Stimulated activated CD8-positive, alpha-beta memory T cell treated with anti-CD3 and anti-CD28 coated beads, Interleukin-4, amount 100 ng/mL, for 4 hours (primary cell): Measurements from ENCODE around the gene LAMTOR4.
"Not testable (repeated sequence)": the region's sequence is repeated elsewhere in the genome, so short reads cannot be mapped to it uniquely, and the experiment has no call there.

Source experiments
- DNase-seq, 2 donors: peaks; one replicate each; pipeline ENCODE4 v3.0.0-alpha.2; 2020; ENCODE audit warnings: low read depth in 2 of 2, low spot score in 1 of 2

The LAMTOR4 gene

DNA sequence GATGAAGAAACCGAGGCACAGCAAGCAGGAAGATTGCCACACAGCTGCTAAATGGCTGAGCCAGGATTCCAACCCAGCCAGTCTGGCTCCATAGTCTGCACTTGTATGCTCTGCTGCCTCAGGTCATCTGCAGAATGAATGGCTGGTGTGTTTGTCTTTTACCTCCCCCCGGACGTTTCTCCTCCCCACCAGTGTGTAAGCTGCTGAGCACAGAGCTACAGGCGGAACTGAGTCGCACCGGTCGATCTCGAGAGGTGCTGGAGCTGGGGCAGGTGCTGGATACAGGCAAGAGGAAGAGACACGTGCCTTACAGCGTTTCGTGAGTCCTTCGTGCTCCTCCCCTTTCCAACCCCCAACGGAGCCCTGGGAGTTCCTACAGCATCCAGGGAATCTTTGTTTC lies 26.7 kb upstream of the LAMTOR4 start:
- no peak for DNase-seq

- no peak for DNase-seq
Observed at GRCh38 chr7:100122568-100122967, 26.1 kb upstream of the LAMTOR4 start.

GRCh38 chr7:100124301-100125230 lies 24.2 kb upstream of the LAMTOR4 start:
- DNase-seq, result no peak

- no peak for DNase-seq
Observed at GRCh38 chr7:100126239-100126930, 22.3 kb upstream of the LAMTOR4 start.

DNA sequence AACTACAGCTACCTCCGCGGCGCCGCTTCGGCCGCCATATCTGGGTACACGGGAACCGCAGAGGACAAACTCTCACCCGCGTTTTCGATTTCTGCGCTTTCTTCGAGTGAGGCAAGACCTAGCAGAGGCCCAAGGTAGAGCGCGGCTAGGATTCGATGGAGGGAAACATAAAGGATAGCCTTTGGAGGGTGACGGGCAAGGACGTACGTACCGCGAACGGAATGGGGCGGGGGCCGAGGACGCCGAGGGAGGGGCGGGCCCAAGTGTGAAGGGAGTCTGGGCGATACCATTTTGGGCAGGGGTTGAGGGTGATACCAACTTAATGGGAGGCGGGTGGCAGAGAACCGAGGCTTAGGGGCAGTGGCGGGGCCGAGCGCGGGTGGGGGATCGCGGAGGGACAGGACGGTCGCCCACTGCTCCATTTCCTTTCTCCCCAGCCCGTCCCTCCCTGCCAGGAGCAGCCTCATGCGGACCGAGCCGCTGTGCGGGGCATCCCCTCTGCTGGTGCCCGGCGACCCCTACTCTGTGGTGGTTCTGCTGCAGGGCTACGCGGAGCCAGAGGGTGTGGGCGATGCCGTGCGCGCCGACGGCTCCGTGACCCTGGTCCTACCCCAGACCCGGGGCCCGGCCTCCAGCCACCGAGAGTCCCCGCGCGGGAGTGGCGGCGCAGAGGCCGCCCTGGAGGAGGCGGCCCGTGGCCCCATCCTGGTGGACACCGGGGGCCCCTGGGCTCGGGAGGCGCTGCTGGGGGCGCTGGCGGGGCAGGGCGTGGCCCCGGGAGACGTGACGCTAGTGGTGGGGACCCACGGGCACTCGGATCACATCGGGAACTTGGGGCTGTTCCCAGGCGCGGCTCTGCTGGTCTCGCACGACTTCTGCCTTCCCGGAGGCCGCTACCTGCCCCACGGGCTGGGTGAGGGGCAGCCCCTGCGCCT lies 21.5 kb upstream of the LAMTOR4 start, which contains the start of gene MBLAC1:
Gene MBLAC1 (plus strand): TSS at position 37 of the 935 bp plus-strand sequence. CDS start 429 bp downstream, at position 466.
- peak; percentile 81 to 87 for DNase-seq

- DNase-seq, result no peak
Observed at GRCh38 chr7:100127866-100128636, 20.7 kb upstream of the LAMTOR4 start.

DNA sequence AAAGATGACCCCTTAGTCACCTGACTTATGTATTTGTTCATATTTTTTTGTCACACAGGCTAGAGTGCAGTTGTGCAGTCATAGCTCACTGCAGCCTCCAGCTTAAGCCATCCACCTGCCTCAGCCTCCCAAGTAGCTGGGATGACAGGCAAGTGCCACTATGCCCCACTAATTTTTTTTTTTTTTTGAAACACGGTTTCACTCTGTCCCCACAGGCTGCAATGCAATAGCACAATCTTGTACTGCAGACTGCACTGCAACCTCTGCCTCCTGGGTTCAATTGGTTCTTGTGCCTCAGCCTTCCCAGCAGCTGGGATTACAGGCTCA lies 20.1 kb upstream of the LAMTOR4 start:
- no peak for DNase-seq

DNA sequence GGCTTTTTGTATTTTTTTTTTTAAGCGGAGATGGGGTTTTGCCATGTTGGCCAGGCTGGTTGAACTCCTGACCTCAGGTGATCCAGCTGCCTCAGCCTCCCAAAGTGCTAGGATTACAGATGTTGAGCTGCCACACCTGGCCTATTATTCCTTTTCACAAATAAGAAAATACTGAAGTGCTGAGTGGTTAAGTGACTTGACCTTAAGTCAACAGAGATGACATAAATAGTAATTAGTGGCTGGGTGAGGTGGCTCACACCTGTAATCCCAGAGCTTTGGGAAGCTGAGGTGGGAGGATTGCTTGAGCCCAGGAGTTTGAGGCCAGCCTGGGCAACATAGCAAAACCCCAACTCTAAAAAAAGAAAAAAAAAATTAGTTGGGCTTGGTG lies 18.5 kb upstream of the LAMTOR4 start:
- DNase-seq, result not testable (repeated sequence)

DNA sequence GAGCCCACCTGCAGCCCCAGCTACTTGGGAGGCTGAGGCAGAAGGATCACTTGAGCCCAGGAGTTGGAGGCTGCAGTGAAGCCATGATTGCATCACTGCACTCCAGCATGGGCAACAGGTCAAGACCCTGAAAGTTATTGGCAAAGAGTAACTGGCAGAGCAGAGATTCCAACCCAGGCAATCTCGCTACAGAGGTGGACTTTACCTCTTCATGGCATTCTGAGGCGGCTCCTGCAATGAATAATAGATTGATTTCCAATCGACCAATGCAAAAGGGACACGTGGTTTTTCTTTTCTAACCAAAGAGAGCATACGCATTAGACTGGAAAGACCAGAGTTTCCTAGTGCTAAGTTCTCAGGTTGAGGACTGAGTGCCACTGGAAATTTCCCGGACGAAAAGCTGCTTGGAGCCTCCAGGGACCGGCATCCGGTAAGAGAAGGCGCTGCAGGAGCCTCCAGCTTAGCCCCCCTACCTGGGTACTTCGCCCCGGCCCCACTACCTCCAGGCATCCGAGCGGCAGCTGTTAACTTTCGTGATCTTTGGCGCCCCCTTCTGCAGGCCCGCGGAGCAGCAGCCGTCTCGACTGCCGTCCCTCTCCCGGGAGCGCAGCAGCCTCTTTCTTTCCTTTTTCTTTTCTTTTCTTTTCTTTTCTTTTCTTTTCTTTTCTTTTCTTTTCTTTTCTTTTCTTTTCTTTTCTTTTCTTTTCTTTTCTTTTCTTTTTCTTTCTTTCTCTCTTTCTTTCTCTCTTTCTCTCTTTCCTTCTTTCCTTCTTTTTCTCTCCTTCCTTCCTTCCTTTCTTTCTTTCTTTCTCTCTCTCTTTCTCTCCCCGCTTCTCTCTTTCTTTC lies 17.9 kb upstream of the LAMTOR4 start:
- DNase-seq, result peak; percentile 59 to 69

DNA sequence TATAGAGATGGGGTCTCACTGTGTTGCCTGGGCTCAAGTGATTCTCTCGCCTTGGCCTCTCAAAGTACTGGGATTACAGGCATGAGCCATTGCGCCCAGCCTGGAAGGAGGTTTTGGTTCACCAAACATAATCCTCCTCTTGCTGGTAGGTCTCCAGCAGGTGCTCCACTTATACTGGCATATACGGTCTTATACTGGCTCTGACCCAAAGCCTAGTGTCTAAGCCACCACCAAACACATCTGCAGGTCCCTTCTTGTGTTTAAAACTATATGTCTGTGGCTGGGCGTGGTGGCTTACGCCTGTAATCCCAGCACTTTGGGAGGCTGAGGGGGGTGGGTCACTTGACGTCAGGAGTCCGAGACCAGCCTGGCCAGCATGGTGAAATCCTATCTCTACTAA lies 16.6 kb upstream of the LAMTOR4 start:
- DNase-seq, result no peak

GRCh38 chr7:100132697-100133151 lies 16.0 kb upstream of the LAMTOR4 start:
- DNase-seq, result peak in 1 of 2 donors; percentile 36

DNA sequence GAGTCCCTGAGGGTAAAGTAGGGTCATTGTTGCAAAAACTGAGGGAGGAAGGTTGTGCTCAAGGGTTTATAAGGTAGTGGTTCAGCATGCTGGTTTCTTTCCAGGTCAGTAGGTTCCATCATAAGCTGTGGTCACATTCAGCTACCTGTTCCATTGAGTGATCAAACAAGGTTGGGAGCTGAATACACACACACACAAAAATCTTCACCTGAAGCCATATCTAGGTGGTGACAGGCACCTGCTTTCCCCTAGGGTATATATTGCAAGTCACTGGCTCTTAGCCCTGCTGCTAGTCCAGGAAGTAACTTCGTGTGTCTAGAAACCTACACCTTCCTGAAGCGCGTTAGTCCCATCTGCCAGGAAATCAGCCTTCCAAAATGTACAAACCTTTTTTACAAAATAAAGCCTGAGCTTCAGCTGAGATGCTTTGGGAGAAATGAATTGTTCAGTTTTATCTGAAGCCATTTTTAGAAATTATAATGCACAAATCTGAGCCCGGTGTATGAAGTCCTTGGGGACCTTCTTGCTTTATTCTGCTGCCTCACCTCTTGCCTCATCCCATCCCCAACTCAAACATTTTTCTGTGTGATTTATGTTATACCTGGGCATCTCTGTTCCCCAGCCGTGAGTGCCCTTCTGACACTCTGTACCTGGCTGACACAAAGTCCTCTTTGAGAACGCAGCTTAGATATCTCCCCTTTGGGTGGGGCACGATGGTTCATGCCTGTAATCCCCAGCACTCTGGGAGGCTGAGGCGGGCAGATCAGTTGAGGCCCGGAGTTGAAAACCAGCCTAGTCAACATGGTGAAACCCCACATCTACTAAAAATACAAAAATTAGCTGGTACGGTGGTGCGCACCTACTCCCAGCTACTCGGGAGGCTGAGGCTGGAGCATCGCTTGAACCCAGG lies 10.6 kb upstream of the LAMTOR4 start:
- DNase-seq, result no peak

DNA sequence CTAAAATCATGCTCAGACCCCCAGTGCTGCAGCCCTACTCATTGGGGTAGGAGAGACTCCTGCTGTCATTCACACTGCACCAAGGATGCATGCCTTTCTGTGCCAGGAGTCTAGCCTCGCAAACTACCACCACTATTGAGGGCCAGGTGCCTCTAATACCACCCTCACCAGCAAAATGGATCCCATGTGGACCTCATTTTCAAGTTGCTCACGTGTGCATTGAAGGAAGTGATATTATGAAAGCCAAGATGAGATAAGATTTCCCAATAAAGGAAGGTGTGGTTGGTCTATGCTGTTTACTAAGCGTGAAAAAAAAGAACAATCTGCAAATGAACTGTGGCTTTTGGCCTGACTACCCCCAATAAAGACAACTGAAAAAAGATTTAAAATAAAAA lies 7.2 kb upstream of the LAMTOR4 start:
- no peak for DNase-seq

- no peak for DNase-seq
Observed at GRCh38 chr7:100142461-100142860, 6.3 kb upstream of the LAMTOR4 start.

DNA sequence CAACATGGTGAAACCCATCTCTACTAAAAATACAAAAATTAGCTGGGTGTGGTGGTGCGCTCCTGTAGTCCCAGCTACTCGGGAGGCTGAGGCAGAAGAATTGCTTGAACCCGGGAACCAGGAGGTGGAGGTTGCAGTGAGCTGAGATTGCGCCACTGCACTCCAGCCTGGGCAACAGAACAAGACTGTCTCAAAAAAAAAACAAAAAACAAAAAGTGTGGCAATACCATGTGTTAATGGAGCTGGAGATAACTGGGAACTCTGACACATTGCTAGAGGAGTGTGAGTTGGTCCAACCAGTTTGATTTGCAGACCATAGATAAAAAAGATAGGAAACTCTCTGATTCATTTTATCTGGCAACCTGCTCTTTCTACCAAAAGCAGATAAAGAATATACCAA lies 2.4 kb upstream of the LAMTOR4 start:
- DNase-seq, result not testable (repeated sequence)

DNA sequence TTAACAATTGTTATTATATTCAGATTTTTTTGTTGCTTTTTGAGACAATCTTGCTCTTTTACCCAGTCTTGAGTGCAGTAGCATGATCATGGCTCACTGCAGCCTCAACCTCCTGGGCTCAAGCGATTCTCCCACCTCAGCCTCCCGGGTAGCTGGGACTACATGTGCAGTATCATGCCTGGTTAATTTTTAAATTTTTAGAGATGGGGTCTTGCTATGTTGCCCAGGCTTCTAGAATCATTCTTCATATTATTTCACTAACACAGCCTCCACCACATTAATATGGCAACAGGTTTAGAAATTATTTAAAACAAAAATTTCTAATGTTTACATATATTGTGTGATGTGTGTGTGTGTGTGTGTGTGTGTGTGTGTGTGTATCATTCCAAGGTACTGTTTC lies 1.4 kb upstream of the LAMTOR4 start:
- DNase-seq, result no peak

DNA sequence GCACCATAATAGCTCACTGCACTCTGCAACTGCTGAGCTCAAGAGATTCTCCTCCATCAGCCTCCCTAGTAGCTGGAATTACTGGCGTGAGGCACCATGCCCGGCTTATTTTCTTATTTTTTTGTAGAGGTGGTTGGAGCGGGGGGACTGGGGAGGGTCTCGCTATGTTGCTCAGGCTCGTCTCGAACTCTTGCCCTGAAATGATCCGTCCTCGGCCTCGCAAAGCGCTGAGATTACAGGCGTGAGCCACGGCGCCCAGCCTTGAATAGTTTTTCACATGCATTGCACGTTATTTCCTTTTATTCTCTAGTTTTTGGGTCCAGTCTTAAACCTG lies 526 bp upstream of the LAMTOR4 start:
- no peak for DNase-seq

- DNase-seq, result no peak
Observed at GRCh38 chr7:100152404-100152803, 3.7 kb downstream of the LAMTOR4 start.
